GM12874 (cell line): Measurements from ENCODE around the gene RFX8.

Source experiments
- CTCF ChIP-seq: IDR thresholded peaks from 2 replicates; pipeline ENCODE4 v1.5.1; 2011; ENCODE audit warnings: low read depth, mild to moderate bottlenecking, control low read depth, low read length, moderate library complexity; ENCODE audit not compliant: insufficient read depth

The RFX8 gene

GRCh38 chr2:101356521-101356920 is 118.4 kb downstream of the RFX8 start:
- no peak for TF ChIP-seq CTCF

DNA sequence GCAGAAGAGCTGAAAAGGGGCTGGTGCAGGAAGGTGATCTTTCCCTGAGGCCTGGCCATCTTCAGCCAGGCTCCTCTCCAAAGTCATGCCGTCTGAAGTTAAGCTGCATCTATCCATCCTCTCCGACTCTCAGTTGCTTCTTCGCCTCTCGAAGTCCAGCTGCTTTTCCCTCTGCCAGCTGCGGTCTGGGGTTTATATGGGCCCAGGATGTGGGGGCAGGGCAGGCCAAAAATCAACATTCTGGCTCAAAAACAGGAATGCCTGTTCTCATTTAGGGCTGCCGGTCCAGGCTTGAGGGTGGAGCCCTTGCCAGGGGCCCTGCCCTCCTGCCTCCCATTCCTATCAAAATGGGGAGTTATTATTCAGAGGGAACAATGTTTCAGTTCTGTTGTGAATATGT is 118.9 kb downstream of the RFX8 start:
- TF ChIP-seq CTCF, result no peak

- TF ChIP-seq CTCF, result no peak
Measured at GRCh38 chr2:101355401-101356054, 119.4 kb downstream of the RFX8 start.

- no peak for TF ChIP-seq CTCF
Measured at GRCh38 chr2:101354420-101355311, 120.2 kb downstream of the RFX8 start.

DNA sequence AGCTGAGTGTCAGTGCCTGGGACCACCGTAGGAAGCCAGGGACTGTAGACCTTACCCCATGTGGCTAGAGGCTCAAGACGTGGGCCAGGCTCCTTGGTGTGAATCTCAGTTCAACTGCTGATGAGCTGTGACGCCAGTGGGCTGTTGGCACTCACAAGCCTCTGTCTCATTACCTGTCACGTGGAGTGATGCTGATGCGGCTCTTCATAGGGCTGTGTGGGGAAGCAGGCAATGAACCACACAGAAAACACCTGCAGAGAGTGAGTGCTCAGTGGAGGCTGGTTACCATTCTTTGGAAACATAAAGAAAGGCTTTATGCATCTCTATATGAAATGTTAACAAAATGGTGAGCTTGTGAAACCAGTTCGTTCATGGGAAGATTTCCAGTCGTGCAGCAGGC is 123.7 kb downstream of the RFX8 start:
- TF ChIP-seq CTCF, result no peak

DNA sequence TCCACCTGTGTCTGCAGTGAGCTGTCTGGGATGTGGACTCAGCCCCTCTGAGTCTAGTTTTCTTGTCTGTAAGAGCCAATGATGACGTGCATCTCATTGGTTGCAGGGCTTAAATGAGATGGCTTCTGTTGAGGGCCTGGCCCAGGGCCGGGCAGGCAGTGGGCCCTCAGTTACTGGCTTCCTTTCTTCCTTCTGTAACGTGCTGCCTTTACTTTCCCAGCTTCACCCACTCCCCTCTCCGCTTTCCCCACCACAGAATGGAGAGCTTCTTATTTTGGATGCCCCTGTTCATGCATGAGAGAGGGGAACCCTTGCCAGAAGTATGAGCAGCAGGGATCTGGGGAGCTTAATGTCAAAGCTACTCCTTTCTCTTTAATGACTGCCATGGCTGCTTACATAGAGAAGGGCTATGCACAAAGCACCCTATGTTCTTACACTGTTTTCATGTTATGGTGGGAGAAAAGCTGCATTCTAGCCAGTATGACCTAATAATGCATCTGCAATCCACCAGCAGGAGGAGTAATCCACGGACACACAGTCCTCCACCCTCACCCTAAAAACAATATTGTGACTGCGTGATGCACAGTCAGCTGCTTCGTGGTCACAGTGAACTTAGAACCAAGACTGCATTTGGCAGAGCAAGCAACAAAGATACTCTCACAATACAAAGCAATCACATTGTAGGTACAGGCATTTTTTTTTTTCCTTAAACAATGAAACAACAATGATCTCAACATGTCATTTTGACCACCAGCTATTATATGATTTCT is 124.8 kb downstream of the RFX8 start:
- no peak for TF ChIP-seq CTCF

- TF ChIP-seq CTCF, result no peak
Measured at GRCh38 chr2:101348883-101349282, 126.0 kb downstream of the RFX8 start.
